Measurements from ENCODE around the gene SLC2A11. TPM values are rescaled to one million over a fixed set of nuclear protein-coding genes. Genes with fewer than 3 reads are reported as not detected.
"Not testable (repeated sequence)": the region's sequence is repeated elsewhere in the genome, so short reads cannot be mapped to it uniquely, and the experiment has no call there.

Gene SLC2A11
- total RNA-seq, 2 donors from 2014 or later, result 9.8 to 11.9 TPM

DNA sequence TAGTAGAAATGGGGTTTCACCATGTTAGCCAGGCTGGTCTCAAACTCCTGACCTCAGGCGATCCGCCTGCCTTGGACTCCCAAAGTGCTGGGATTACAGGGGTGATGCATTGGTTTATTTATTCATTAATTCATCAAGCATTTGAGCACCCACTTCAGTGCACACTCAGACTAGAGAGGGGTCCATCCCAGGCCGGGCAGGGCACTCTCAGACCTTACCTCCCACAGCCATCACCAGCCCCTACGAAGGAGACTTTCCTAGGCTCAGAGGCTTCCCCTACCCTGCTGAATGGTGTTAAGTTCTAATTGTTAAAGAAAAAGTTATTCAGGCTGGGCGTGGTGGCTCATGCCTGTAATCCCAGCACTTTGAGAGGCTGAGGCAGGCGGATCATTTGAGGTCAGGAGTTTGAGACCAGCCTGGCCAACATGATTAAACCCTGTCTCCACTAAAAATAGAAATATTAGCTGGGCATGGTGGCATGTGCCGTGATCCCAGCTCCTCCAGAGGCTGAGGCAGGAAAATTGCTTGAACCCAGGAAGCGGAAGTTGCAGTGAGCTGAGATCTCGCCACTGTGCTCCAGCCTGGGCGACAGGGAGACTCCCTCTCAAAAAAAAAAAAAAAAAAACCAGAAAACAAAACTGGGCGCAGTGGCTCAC is 7.0 kb downstream of the SLC2A11 start:
- H3K27ac Mint-ChIP-seq; ATAC-seq; H3K36me3 Mint-ChIP-seq (ENCODE audit: low read depth); DNase-seq; H3K27me3 Mint-ChIP-seq; H3K9me3 ChIP-seq (ENCODE audit: control insufficient read depth, low read length, poor library complexity, severe bottlenecking); H3K4me3 Mint-ChIP-seq: not testable (repeated sequence)
- peaks cover 10% of the 10 kb centered on the region for H3K4me1 Mint-ChIP-seq

DNA sequence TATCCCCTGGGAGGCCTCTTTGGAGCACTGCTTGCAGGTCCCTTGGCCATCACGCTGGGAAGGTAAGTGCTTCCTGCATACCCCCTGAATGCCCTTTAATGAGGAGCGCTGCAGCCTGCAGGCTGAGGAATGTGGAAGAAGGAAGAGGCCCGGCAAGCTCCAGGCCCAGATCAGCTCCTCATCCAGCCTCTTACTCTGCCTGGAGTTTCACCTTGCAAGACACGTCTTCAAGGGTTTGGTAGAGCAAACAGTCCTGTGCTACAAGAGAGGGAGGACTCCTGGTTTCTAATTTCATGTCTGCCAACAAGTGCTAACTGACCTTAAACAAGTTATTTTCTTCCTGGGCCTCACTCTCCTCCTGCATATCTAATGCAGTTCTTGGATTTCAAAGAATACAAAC is 10.9 kb downstream of the SLC2A11 start:
- H3K9me3 ChIP-seq (ENCODE audit: control insufficient read depth, low read length, poor library complexity, severe bottlenecking), result no peaks in the 10 kb centered on the region
- Mint-ChIP-seq H3K27ac (no peak overlapping the region), H3K27me3 (no peaks in the 10 kb centered on the region), H3K4me3 (no peak overlapping the region), H3K36me3 (ENCODE audit: low read depth) (peaks cover 4% of the 10 kb centered on the region), H3K4me1 (peaks cover 3% of the 10 kb centered on the region)
- ATAC-seq (no peak), DNase-seq (no peak)

DNA sequence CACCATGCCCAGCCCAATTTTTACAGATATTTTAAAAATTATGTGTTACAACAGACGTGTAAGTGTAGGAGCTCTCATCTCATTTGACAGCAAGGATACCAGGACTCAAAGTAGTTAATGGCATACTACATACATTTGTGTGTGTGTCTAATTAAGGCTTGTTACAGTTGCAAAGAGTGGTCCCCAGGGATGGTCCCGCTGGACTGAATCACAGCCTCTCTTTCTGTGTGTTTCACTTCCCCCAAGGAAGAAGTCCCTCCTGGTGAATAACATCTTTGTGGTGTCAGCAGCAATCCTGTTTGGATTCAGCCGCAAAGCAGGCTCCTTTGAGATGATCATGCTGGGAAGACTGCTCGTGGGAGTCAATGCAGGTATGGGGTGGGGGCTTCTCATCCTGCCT is 17.2 kb downstream of the SLC2A11 start:
- no peak overlapping the region for H3K4me3 Mint-ChIP-seq
- H3K27me3 Mint-ChIP-seq, result no peaks in the 10 kb centered on the region
- ATAC-seq (no peak), DNase-seq (no peak)
- no peaks in the 10 kb centered on the region for H3K9me3 ChIP-seq (ENCODE audit: control insufficient read depth, low read length, poor library complexity, severe bottlenecking)
- peaks cover 2% of the 10 kb centered on the region for H3K4me1 Mint-ChIP-seq
- no peak overlapping the region for H3K27ac Mint-ChIP-seq
- H3K36me3 Mint-ChIP-seq (ENCODE audit: low read depth), result peaks cover 2% of the 10 kb centered on the region

DNA sequence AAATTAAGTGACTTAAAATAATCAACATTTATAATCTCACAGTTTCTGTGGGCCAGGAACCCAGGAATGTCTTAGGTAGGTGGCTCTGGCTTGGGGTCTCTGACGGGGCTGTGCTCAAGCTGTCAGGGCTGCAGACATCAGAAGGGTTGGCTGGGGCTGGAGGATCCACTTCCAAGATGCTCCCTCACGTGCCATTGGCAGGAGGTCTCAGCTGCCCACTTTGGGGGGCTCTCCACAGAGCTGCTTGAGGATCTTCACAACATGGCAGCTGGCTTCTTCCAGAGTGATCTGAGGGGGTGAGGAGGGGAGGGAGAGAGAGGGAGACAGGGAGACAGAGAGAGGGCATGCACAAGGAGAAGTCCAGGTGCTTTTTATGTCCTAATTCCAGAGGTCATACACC is 18.1 kb downstream of the SLC2A11 start:
- Mint-ChIP-seq H3K36me3 (ENCODE audit: low read depth) (peaks cover 4% of the 10 kb centered on the region), H3K27ac (no peak overlapping the region)
- no peaks in the 10 kb centered on the region for H3K9me3 ChIP-seq (ENCODE audit: control insufficient read depth, low read length, poor library complexity, severe bottlenecking)

DNA sequence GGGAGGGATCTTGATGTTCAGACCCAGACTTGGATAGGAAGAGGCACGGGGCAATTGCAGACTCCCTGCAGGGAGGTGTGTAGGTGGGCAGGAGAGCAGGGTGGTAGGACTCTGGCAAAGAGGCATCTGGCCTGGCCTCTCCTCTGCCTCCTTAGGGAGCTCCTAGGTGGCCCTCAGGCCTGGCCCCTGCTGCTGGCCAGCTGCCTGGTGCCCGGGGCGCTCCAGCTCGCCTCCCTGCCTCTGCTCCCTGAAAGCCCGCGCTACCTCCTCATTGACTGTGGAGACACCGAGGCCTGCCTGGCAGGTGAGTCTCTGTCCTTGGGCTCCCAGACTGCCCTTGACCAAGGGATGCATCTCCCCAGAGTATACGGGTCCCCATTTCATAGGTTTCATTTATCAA is 19.9 kb downstream of the SLC2A11 start:
- Mint-ChIP-seq H3K36me3 (ENCODE audit: low read depth) (peaks cover 13% of the 10 kb centered on the region), H3K27me3 (no peaks in the 10 kb centered on the region)

More for the DNA sequence above, 18.1 kb downstream of the SLC2A11 start:
- peaks cover 2% of the 10 kb centered on the region for H3K4me1 Mint-ChIP-seq
- no peak for ATAC-seq
- H3K4me3 Mint-ChIP-seq, result no peak overlapping the region
- no peaks in the 10 kb centered on the region for H3K27me3 Mint-ChIP-seq
- no peak for DNase-seq

DNA sequence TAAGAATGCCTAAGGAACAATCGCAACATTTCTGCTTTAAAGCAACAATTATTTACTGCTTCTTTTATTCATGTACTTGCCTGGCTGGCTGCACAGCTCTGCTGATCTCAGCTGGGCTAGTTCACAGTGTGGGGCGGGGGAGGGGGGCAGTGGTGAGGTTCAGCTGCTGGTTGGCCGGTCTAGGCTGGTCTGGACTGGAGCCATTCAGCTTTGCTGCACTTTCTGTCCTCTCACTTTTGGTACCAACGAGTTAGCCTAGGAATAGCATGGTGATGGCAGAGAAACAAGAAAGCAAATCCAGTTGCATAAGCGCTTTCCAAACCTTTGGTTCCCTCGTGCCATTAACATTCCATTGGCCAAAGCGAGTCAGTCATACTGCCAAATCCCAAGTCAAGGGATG is 20.5 kb downstream of the SLC2A11 start:
- no peaks in the 10 kb centered on the region for H3K27me3 Mint-ChIP-seq
- peaks cover 7% of the 10 kb centered on the region for H3K4me1 Mint-ChIP-seq
- DNase-seq (no peak), ATAC-seq (no peak)
- peaks cover 13% of the 10 kb centered on the region for H3K36me3 Mint-ChIP-seq (ENCODE audit: low read depth)
- no peaks in the 10 kb centered on the region for H3K9me3 ChIP-seq (ENCODE audit: control insufficient read depth, low read length, poor library complexity, severe bottlenecking)
- no peak overlapping the region for H3K27ac Mint-ChIP-seq
- H3K4me3 Mint-ChIP-seq, result no peak overlapping the region

More for the DNA sequence above, 19.9 kb downstream of the SLC2A11 start:
- Mint-ChIP-seq H3K4me1 (peaks cover 7% of the 10 kb centered on the region), H3K27ac (no peak overlapping the region), H3K4me3 (no peak overlapping the region)
- ATAC-seq (no peak), DNase-seq (no peak)
- no peaks in the 10 kb centered on the region for H3K9me3 ChIP-seq (ENCODE audit: control insufficient read depth, low read length, poor library complexity, severe bottlenecking)

DNA sequence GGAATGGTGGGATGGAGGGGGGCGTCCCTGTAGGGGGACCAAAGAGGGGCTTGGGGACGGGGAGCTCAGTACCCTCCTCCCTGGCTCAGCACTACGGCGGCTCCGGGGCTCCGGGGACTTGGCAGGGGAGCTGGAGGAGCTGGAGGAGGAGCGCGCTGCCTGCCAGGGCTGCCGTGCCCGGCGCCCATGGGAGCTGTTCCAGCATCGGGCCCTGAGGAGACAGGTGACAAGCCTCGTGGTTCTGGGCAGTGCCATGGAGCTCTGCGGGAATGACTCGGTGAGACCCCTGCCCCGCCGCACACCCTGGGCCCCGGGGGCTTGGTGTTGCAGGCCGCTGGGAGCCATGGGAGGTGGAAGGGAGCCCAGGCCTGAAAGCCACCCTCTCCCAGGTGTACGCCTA is 24.7 kb downstream of the SLC2A11 start:
- H3K9me3 ChIP-seq (ENCODE audit: control insufficient read depth, low read length, poor library complexity, severe bottlenecking), result no peaks in the 10 kb centered on the region
- ATAC-seq (no peak), DNase-seq (no peak)
- Mint-ChIP-seq H3K36me3 (ENCODE audit: low read depth) (peaks cover 13% of the 10 kb centered on the region), H3K27me3 (no peaks in the 10 kb centered on the region), H3K4me1 (peaks cover 5% of the 10 kb centered on the region), H3K27ac (no peak overlapping the region), H3K4me3 (no peak overlapping the region)

DNA sequence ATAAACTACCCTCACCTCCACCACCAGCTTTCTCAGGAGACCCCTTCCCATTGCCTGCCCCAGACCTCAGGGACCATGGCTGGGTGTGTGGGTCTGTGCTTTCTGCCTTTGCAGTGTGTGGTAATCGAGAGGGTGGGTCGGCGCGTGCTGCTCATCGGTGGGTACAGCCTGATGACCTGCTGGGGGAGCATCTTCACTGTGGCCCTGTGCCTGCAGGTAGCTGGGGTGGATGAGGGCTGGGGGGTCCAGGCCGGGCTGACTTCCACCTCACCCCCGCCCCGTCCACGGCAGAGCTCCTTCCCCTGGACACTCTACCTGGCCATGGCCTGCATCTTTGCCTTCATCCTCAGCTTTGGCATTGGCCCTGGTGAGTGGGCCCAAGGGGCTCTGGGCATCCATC is 26.0 kb downstream of the SLC2A11 start:
- H3K9me3 ChIP-seq (ENCODE audit: control insufficient read depth, low read length, poor library complexity, severe bottlenecking), result no peaks in the 10 kb centered on the region
- no peak overlapping the region for H3K27ac Mint-ChIP-seq
- H3K4me1 Mint-ChIP-seq, result peaks cover 5% of the 10 kb centered on the region
- no peaks in the 10 kb centered on the region for H3K27me3 Mint-ChIP-seq
- DNase-seq, result no peak
- no peak for ATAC-seq
- peaks cover 13% of the 10 kb centered on the region for H3K36me3 Mint-ChIP-seq (ENCODE audit: low read depth)
- H3K4me3 Mint-ChIP-seq, result no peak overlapping the region

DNA sequence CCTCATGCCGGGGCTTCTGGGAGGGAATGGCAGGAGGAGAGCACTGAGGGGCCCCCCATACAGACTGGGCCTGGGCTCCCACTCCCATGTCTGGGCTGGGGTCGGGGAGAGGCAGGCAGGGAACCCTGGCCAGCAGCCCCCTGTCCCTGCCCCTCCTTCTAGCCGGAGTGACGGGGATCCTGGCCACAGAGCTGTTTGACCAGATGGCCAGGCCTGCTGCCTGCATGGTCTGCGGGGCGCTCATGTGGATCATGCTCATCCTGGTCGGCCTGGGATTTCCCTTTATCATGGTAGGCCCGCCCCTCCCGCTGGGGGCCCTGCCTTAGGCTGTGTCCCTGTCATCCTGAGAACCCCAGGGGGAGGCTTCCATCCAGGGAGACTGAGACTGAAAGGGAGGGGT is 26.5 kb downstream of the SLC2A11 start:
- H3K9me3 ChIP-seq (ENCODE audit: control insufficient read depth, low read length, poor library complexity, severe bottlenecking), result no peaks in the 10 kb centered on the region
- no peak overlapping the region for H3K27ac Mint-ChIP-seq
- DNase-seq (no peak), ATAC-seq (no peak)
- no peaks in the 10 kb centered on the region for H3K27me3 Mint-ChIP-seq
- no peak overlapping the region for H3K4me3 Mint-ChIP-seq
- peaks cover 5% of the 10 kb centered on the region for H3K4me1 Mint-ChIP-seq
- peaks cover 13% of the 10 kb centered on the region for H3K36me3 Mint-ChIP-seq (ENCODE audit: low read depth)

DNA sequence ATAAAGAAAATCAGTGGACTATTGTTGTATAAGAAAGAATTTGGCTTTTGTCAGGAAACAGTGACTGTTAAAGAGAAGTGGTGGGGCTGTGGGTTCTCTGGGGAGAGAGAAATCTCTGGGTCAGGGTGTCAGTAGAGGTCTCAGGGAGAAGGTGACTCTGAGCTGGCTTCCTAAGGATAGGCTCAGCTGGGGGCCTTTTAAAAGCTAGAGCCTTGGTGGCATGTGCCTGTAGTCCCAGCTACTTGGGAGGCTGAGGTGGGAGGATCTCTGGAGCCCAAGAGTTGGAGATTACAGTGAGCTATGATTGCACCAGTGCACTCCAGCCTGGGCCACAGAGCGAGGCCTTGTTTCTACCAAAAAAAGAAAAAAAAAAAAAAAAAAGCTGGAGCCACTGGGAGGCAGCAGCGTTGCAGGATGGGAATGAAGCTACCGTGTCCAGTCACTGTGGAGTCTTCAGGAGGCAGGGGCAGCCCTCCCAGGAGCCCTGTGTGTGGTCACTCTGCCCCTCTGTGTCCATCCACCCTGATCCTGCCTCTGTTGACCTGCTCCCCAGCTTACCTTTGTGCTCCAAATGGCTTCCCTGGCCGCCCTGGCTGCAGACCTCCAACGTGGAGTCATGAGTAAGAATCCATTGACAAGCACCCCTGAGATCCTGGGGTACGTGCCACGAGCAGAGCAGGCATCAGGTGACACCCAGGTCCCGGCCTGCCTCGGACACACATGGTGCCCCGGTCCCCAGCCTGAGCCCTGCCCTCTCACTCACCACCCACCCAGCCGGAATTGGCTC is 31.1 kb downstream of the SLC2A11 start:
- H3K9me3 ChIP-seq (ENCODE audit: control insufficient read depth, low read length, poor library complexity, severe bottlenecking), result no peaks in the 10 kb centered on the region
- Mint-ChIP-seq H3K4me1 (peaks cover 9% of the 10 kb centered on the region), H3K27ac (no peak overlapping the region), H3K36me3 (ENCODE audit: low read depth) (no peaks in the 10 kb centered on the region), H3K4me3 (no peak overlapping the region), H3K27me3 (no peaks in the 10 kb centered on the region)
- DNase-seq (no peak), ATAC-seq (no peak)

DNA sequence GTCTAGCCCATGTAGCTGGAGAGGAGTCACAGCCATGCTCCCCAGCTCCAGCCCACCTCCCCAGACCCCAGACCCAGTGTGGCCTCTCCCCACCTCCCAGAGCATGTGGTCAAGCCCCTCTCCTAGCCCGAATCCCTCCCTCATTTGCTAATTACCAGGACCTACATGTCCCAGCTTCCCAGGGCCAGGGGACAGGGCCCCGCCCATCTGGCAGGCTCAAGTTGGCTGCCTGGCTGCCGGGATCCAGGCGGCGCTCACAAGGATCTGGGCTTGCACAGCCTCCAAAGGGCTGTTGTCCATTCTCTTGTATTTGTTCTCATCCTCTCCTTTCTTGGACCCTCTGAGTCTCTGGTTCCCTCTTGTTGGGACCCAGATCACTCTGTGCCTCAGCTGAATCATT is 31.9 kb downstream of the SLC2A11 start:
- H3K36me3 Mint-ChIP-seq (ENCODE audit: low read depth), result no peaks in the 10 kb centered on the region
- H3K27ac Mint-ChIP-seq, result no peak overlapping the region
- H3K4me3 Mint-ChIP-seq, result no peak overlapping the region

DNA sequence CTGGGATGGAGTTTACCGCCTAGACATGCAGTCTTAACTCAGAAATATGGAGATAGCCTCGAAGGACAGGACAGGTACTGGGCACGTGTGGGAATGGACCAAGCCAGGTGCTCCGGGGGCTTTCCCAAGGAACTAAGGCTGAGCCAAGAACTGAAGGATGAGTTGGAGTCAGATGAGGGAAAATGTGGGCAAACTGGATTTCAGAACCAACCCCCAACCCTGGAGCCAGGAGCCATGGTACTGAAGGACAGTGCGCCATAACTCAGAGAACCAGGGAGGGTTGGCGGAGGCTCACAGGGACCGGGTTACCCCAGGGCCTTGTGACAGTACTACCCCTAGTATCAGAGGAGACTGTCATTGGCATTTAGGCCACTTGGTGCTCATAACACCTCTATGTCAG is 34.1 kb downstream of the SLC2A11 start:
- H3K36me3 Mint-ChIP-seq (ENCODE audit: low read depth), result no peaks in the 10 kb centered on the region
- H3K9me3 ChIP-seq (ENCODE audit: control insufficient read depth, low read length, poor library complexity, severe bottlenecking), result no peaks in the 10 kb centered on the region
- peaks cover 18% of the 10 kb centered on the region for H3K4me1 Mint-ChIP-seq
- peak overlapping the region; percentile 88 for H3K27ac Mint-ChIP-seq
- no peak for DNase-seq
- H3K27me3 Mint-ChIP-seq, result no peaks in the 10 kb centered on the region
- no peak overlapping the region for H3K4me3 Mint-ChIP-seq
- ATAC-seq, result no peak

More for the DNA sequence above, 31.9 kb downstream of the SLC2A11 start:
- H3K27me3 Mint-ChIP-seq, result no peaks in the 10 kb centered on the region
- no peak for DNase-seq
- peaks cover 12% of the 10 kb centered on the region for H3K4me1 Mint-ChIP-seq
- no peak for ATAC-seq
- H3K9me3 ChIP-seq (ENCODE audit: control insufficient read depth, low read length, poor library complexity, severe bottlenecking), result no peaks in the 10 kb centered on the region

DNA sequence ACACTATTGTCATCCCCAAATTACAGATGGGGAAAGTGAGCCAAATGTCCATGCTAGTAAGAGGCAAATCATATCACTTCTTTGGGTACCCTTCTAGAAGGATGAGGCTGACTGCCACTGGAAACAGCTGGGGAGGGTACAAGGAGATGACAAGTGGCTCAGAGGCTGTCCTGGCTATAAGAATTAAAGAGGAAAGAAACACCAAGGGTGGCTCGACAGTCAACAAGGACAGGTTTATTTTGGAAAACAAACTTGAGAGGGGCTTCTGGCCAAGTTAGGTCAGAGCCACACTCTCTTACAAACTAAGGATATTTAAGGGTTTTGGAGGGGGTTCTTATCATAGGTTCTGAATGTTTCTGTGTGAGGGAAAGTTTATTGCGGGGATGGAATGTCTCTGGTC is 34.5 kb downstream of the SLC2A11 start:
- Mint-ChIP-seq H3K27ac (peak overlapping the region; percentile 88), H3K36me3 (ENCODE audit: low read depth) (peaks cover 2% of the 10 kb centered on the region), H3K4me1 (peaks cover 18% of the 10 kb centered on the region), H3K27me3 (no peaks in the 10 kb centered on the region), H3K4me3 (peak overlapping the region; percentile 25)
- no peak for ATAC-seq
- DNase-seq, result no peak
- no peaks in the 10 kb centered on the region for H3K9me3 ChIP-seq (ENCODE audit: control insufficient read depth, low read length, poor library complexity, severe bottlenecking)

DNA sequence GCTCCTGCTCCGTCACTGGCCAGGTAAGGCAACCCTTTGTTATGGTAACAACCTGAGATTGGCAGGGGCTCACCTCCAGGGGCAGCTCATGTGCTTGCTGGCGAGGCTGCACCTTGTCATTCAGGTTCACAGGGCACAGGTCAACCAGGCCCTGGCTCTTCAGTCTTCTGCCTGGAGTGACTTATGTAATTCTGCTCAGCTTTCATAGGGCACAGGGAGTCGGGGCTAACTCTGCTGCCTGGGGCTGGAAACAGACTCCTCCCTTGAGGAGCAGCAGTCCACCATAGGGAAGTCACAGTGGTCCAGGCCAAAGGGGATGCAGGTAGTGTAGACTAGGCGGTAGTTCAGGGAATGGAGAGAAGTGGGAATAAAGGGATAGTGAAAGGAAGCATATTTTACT is 35.0 kb downstream of the SLC2A11 start:
- Mint-ChIP-seq H3K36me3 (ENCODE audit: low read depth) (peaks cover 3% of the 10 kb centered on the region), H3K4me1 (peaks cover 18% of the 10 kb centered on the region), H3K27me3 (no peaks in the 10 kb centered on the region), H3K27ac (peak overlapping the region; percentile 88), H3K4me3 (peak overlapping the region; percentile 94)
- DNase-seq, result no peak
- H3K9me3 ChIP-seq (ENCODE audit: control insufficient read depth, low read length, poor library complexity, severe bottlenecking), result no peaks in the 10 kb centered on the region
- ATAC-seq, result no peak
